Panc1 (cell line): Measurements from ENCODE around the gene ERCC2. TPM values are rescaled to one million over a fixed set of nuclear protein-coding genes. Genes with fewer than 3 reads are reported as not detected.

ENCODE experiments used
- ATAC-seq: fragments of 200-7000 bp; cut with Tn5 transposase; 2 replicates; pipeline ENCODE4 v1.9.1; 2020; ENCODE audit warnings: mild to moderate bottlenecking, moderate library complexity
- BruUV-seq: library from RNA; stranded (reverse); fragments of 400-500 nt; replicated peaks from 2 replicates; lab custom pipeline; 2021; lab: Mats Ljungman, UMichigan
- CTCF ChIA-PET: fragments of 300-600 bp; sonication (Branson Sonifier 250); formaldehyde crosslinking; loops from one replicate; lab custom pipeline; 2022; ENCODE audit warnings: antibody characterized with exemption; lab: Charles Lee
- POLR2A ChIA-PET: fragments of 300-600 bp; sonication (Branson Sonifier 250); formaldehyde crosslinking; loops from one replicate; lab custom pipeline; 2022; ENCODE audit warnings: antibody characterized with exemption; lab: Charles Lee
- DNase-seq: peaks from one replicate; pipeline ENCODE4 v3.0.0-alpha.2; 2010; ENCODE audit warnings: low read depth, low spot score
- H3K27ac ChIP-seq: 2 replicates; pipeline ENCODE4 v1.5.1; 2011; ENCODE audit warnings: mild to moderate bottlenecking, low read length, inconsistent platforms
- H3K27me3 ChIP-seq: fragments of 200-500 bp; sonication (Bioruptor generic); 2 replicates; pipeline ENCODE4 v1.6.0; 2014; ENCODE audit warnings: low read length, inconsistent platforms; ENCODE audit not compliant: control insufficient read depth, insufficient read depth
- H3K36me3 ChIP-seq: fragments of 200-500 bp; sonication (Bioruptor generic); 2 replicates; pipeline ENCODE4 v1.5.1; 2014; ENCODE audit warnings: inconsistent platforms, mild to moderate bottlenecking, low read length, moderate library complexity; ENCODE audit not compliant: control insufficient read depth, insufficient read depth
- H3K4me1 ChIP-seq: 2 replicates; pipeline ENCODE4 v1.5.1; 2011; ENCODE audit warnings: inconsistent platforms, mild to moderate bottlenecking, low read length, moderate library complexity; ENCODE audit not compliant: control insufficient read depth, insufficient read depth
- H3K4me3 ChIP-seq, 2 experiments: 2 replicates each; pipeline ENCODE4 v1.5.1; 2011 to 2012; ENCODE audit warnings: low read depth in 2 of 2, low read length in 2 of 2, mild to moderate bottlenecking in 2 of 2, inconsistent platforms in 1 of 2, moderate library complexity in 1 of 2
- H3K9me3 ChIP-seq: fragments of 200-500 bp; sonication (Bioruptor generic); 2 replicates; pipeline ENCODE4 v1.5.1; 2014; ENCODE audit warnings: low read depth, mild to moderate bottlenecking, inconsistent platforms, low read length, moderate library complexity; ENCODE audit not compliant: control insufficient read depth, insufficient read depth
- POLR2AphosphoS5 ChIP-seq: IDR thresholded peaks from 2 replicates; pipeline ENCODE4 v1.6.1; 2012; ENCODE audit warnings: mild to moderate bottlenecking, low read depth, low read length, moderate library complexity
- REST ChIP-seq, 2 experiments: IDR thresholded peaks; 2 replicates each; pipeline ENCODE4 v1.6.1; 2011 to 2012; ENCODE audit warnings: low read depth in 2 of 2, control low read depth in 1 of 2, low read length in 1 of 2, mild to moderate bottlenecking in 1 of 2, moderate library complexity in 1 of 2; ENCODE audit not compliant: insufficient read depth in 1 of 2
- SIN3A ChIP-seq: IDR thresholded peaks from 2 replicates; pipeline ENCODE4 v1.6.1; 2012; ENCODE audit warnings: low read depth, mild to moderate bottlenecking, low read length, moderate library complexity, borderline replicate concordance; ENCODE audit not compliant: insufficient read depth
- TCF7L2 ChIP-seq: IDR thresholded peaks from 2 replicates; pipeline ENCODE4 v1.6.1; 2011; ENCODE audit warnings: mild to moderate bottlenecking, low read depth, low read length, inconsistent platforms
- in situ Hi-C: cut with HindIII; loops from 2 replicates; pipeline ENCODE4 v1.10.0; 2016; ENCODE audit warnings: low sequenced_read_pairs, low pct_unique_long_range_greater_than_20kb
- intact Hi-C: fragments of 100-400 bp; cut with micrococcal nuclease; formaldehyde crosslinking; loops from one replicate; pipeline ENCODE4 v1.10.0; 2022; ENCODE audit not compliant: unreplicated experiment
- total RNA-seq: library from RNA; stranded (reverse); gene quantifications from one replicate; pipeline ENCODE4 v1.2.1, GENCODE V29; 2021; ENCODE audit not compliant: unreplicated experiment
- TF ChIP-seq, protein P1 (sequence below): fragments of 450-650 bp; IDR thresholded peaks from 2 replicates; pipeline ENCODE4 v1.5.1; 2017; ENCODE audit warnings: mild to moderate bottlenecking

Gene ERCC2
- total RNA-seq, 1 experiment from 2014 or later: 32.5 TPM

DNA sequence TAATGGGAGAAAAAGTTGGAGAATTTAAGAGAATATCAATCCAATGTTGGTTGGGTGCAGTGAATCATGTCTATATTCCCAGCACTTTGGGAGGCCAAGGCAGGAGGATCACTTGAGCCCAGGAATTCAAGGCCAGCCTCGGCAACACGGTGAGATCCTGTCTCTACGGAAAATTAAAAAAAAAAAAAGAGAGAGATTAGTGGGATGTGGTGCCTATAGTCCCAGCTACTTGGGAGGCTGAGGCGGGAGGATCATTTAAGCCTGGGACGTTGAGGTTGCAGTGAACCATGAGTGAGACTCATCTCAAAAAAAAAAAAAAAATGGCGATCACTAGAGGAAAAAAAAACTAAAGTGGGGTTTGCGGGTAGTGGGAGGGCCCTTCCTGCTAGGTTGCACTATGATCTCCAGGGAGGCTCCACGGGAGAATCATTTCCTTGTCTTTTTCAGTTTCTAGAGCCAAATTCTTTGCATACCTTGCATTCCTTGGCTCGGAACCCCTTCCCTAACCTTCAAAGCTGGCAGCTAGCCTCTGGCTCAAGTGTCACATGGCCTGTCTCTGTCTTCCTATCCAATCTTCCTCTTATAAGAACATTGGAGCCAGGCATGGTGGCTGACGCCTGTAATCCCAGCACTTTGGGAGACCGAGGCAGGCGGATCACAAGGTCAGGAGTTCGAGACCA, 5.8 kb upstream of the ERCC2 start:
- Histone ChIP-seq H3K9me3 (no peaks in the 10 kb centered on the region), H3K27ac (peak overlapping the region; percentile 51; the same call in 1 of the 2 replicates), H3K4me1 (peaks cover 7% of the 10 kb centered on the region; the same call in 1 of the 2 replicates), H3K36me3 (no peaks in the 10 kb centered on the region), H3K27me3 (no peaks in the 10 kb centered on the region), H3K4me3 (no peak overlapping the region)
- in situ Hi-C loops: no loop called here
- ChIA-PET POLR2A (no interaction called here), CTCF (no interaction called here)
- DNase-seq (no peak), ATAC-seq (peak; percentile 71)
- intact Hi-C loops: no loop called here
- no peak for TF ChIP-seq TCF7L2
- no peak for TF ChIP-seq SIN3A
- TF ChIP-seq, protein P1, sequence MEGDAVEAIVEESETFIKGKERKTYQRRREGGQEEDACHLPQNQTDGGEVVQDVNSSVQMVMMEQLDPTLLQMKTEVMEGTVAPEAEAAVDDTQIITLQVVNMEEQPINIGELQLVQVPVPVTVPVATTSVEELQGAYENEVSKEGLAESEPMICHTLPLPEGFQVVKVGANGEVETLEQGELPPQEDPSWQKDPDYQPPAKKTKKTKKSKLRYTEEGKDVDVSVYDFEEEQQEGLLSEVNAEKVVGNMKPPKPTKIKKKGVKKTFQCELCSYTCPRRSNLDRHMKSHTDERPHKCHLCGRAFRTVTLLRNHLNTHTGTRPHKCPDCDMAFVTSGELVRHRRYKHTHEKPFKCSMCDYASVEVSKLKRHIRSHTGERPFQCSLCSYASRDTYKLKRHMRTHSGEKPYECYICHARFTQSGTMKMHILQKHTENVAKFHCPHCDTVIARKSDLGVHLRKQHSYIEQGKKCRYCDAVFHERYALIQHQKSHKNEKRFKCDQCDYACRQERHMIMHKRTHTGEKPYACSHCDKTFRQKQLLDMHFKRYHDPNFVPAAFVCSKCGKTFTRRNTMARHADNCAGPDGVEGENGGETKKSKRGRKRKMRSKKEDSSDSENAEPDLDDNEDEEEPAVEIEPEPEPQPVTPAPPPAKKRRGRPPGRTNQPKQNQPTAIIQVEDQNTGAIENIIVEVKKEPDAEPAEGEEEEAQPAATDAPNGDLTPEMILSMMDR: no peak
- TF ChIP-seq REST (IDR thresholded peaks at IDR 0.05; ENCODE audit: insufficient read depth in 1 of 2, low read depth in 2 of 2, low read length in 1 of 2): no peak
- TF ChIP-seq POLR2AphosphoS5: no peak
- no TSS peak for BruUV-seq

- no peak for DNase-seq
- in situ Hi-C loops: no loop called here
Measured at GRCh38 chr19:45368737-45369340, 1.5 kb downstream of the ERCC2 start.

More at GRCh38 chr19:45368737-45369340, 1.5 kb downstream of the ERCC2 start:
- CTCF ChIA-PET: no interaction called here
- TF ChIP-seq REST (IDR thresholded peaks at IDR 0.05; ENCODE audit: insufficient read depth in 1 of 2, low read depth in 2 of 2, low read length in 1 of 2): no peak
- no peak for TF ChIP-seq POLR2AphosphoS5
- TF ChIP-seq, protein P1: no peak
- TF ChIP-seq SIN3A: no peak
- no peak for TF ChIP-seq TCF7L2
- Histone ChIP-seq H3K27me3 (no peaks in the 10 kb centered on the region), H3K27ac (peak overlapping the region; percentile 23; the same call in 1 of the 2 replicates), H3K9me3 (no peaks in the 10 kb centered on the region), H3K4me3 (no peak overlapping the region; a peak in 1 of 4 replicates), H3K36me3 (no peaks in the 10 kb centered on the region), H3K4me1 (peaks cover 4% of the 10 kb centered on the region; the same call in 1 of the 2 replicates)
- intact Hi-C loops: no loop called here
- POLR2A ChIA-PET: no interaction called here
- ATAC-seq: no peak
- BruUV-seq: no TSS peak
